ENCODE measurements around the gene RSPO3. TPM values are rescaled to one million over a fixed set of nuclear protein-coding genes. Genes with fewer than 3 reads are reported as not detected.
A peak's percentile ranks its signal among the peaks of the same experiment; 100 is the strongest.

The RSPO3 gene
- total RNA-seq, 1 donor from 2014 or later, result 2.6 TPM

GRCh38 chr6:127199470-127199869 is 81.0 kb downstream of the RSPO3 start:
- Histone ChIP-seq H3K27me3 (ENCODE audit: insufficient read depth, low read length) (no peaks in the 10 kb centered on the region), H3K9ac (ENCODE audit: low read length) (no peak overlapping the region), H3K4me2 (ENCODE audit: low read length) (no peak overlapping the region), H4K20me1 (ENCODE audit: insufficient read depth, low read length) (no peaks in the 10 kb centered on the region), H3K36me3 (ENCODE audit: insufficient read depth, low read length) (no peaks in the 10 kb centered on the region), H3K79me2 (ENCODE audit: insufficient read depth, low read length) (no peaks in the 10 kb centered on the region), H3K4me1 (ENCODE audit: insufficient read depth, low read length) (peaks cover 10% of the 10 kb centered on the region), H2AFZ (ENCODE audit: low read depth, low read length) (no peak overlapping the region), H3K9me3 (ENCODE audit: insufficient read depth, low read depth, low read length) (no peaks in the 10 kb centered on the region), H3K27ac (ENCODE audit: low read depth, low read length) (no peak overlapping the region), H3K4me3 (ENCODE audit: insufficient read depth, low read depth, low read length) (no peak overlapping the region)
- FAIRE-seq (no peak), DNase-seq (ENCODE audit: low read depth) (no peak)
- Mint-ChIP-seq H3K4me3 (ENCODE audit: unreplicated experiment) (no peak overlapping the region), H3K27ac (ENCODE audit: unreplicated experiment) (no peak overlapping the region), H3K36me3 (ENCODE audit: low read depth, unreplicated experiment) (no peaks in the 10 kb centered on the region), H3K27me3 (ENCODE audit: low read depth, unreplicated experiment) (no peaks in the 10 kb centered on the region), H3K9me3 (ENCODE audit: unreplicated experiment) (no peaks in the 10 kb centered on the region), H3K4me1 (ENCODE audit: low read depth, unreplicated experiment) (peaks cover 14% of the 10 kb centered on the region)
- TF ChIP-seq EZH2 (IDR thresholded peaks at IDR 0.05; ENCODE audit: insufficient read depth, low read length), result no peak
- TF ChIP-seq CTCF (IDR thresholded peaks at IDR 0.05; ENCODE audit: insufficient read depth, low read depth, low read length), result no peak

- FAIRE-seq (no peak), DNase-seq (ENCODE audit: low read depth) (no peak)
- Histone ChIP-seq H3K9ac (ENCODE audit: low read length) (no peak overlapping the region), H3K79me2 (ENCODE audit: insufficient read depth, low read length) (no peaks in the 10 kb centered on the region), H2AFZ (ENCODE audit: low read depth, low read length) (no peak overlapping the region), H3K4me3 (ENCODE audit: insufficient read depth, low read depth, low read length) (no peak overlapping the region), H3K4me2 (ENCODE audit: low read length) (no peak overlapping the region), H3K9me3 (ENCODE audit: insufficient read depth, low read depth, low read length) (no peaks in the 10 kb centered on the region), H3K27me3 (ENCODE audit: insufficient read depth, low read length) (no peaks in the 10 kb centered on the region), H3K27ac (ENCODE audit: low read depth, low read length) (no peak overlapping the region), H3K36me3 (ENCODE audit: insufficient read depth, low read length) (no peaks in the 10 kb centered on the region), H4K20me1 (ENCODE audit: insufficient read depth, low read length) (no peaks in the 10 kb centered on the region), H3K4me1 (ENCODE audit: insufficient read depth, low read length) (peaks cover 10% of the 10 kb centered on the region)
- no peaks in the 10 kb centered on the region for H3K27me3 Mint-ChIP-seq (ENCODE audit: low read depth, unreplicated experiment)
- H3K4me1 Mint-ChIP-seq (ENCODE audit: low read depth, unreplicated experiment), result peaks cover 14% of the 10 kb centered on the region
- TF ChIP-seq CTCF (IDR thresholded peaks at IDR 0.05; ENCODE audit: insufficient read depth, low read depth, low read length) (no peak), EZH2 (IDR thresholded peaks at IDR 0.05; ENCODE audit: insufficient read depth, low read length) (no peak)
- no peaks in the 10 kb centered on the region for H3K36me3 Mint-ChIP-seq (ENCODE audit: low read depth, unreplicated experiment)
- H3K4me3 Mint-ChIP-seq (ENCODE audit: unreplicated experiment), result no peak overlapping the region
- no peaks in the 10 kb centered on the region for H3K9me3 Mint-ChIP-seq (ENCODE audit: unreplicated experiment)
- H3K27ac Mint-ChIP-seq (ENCODE audit: unreplicated experiment), result peak overlapping the region; percentile 34
Observed at GRCh38 chr6:127200114-127200513, 81.6 kb downstream of the RSPO3 start.

DNA sequence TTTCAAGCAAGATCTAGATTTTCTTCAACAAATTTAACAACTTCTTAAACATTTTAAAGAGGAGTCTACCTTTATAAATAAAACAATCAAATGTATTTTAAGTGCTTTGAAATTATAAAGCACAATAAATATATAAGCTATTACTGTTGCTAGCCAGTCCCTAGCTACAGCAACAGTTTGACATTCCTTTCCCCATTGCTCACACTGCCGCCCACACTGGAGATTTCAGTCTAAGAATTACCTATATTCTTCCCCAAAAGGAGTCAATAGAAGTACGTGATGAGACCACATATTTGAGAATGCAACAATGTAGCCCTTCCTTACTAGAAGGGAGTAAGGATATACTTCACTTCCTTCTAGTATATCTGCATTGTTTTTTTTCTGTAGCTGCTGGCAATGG is 82.8 kb downstream of the RSPO3 start:
- Mint-ChIP-seq H3K9me3 (ENCODE audit: unreplicated experiment) (no peaks in the 10 kb centered on the region), H3K4me3 (ENCODE audit: unreplicated experiment) (no peak overlapping the region), H3K4me1 (ENCODE audit: low read depth, unreplicated experiment) (peaks cover 14% of the 10 kb centered on the region), H3K27me3 (ENCODE audit: low read depth, unreplicated experiment) (no peaks in the 10 kb centered on the region), H3K27ac (ENCODE audit: unreplicated experiment) (peak overlapping the region; percentile 94), H3K36me3 (ENCODE audit: low read depth, unreplicated experiment) (no peaks in the 10 kb centered on the region)
- peak overlapping the region; percentile 50 for H3K27ac ChIP-seq (ENCODE audit: low read depth, low read length)
- H2AFZ ChIP-seq (ENCODE audit: low read depth, low read length), result no peak overlapping the region
- no peaks in the 10 kb centered on the region for H3K79me2 ChIP-seq (ENCODE audit: insufficient read depth, low read length)
- FAIRE-seq (peak; percentile 54), DNase-seq (ENCODE audit: low read depth) (peak; percentile 79)
- no peak overlapping the region for H3K9ac ChIP-seq (ENCODE audit: low read length)
- H3K4me2 ChIP-seq (ENCODE audit: low read length), result peak overlapping the region; percentile 45
- H3K4me1 ChIP-seq (ENCODE audit: insufficient read depth, low read length), result peaks cover 10% of the 10 kb centered on the region
- no peaks in the 10 kb centered on the region for H3K9me3 ChIP-seq (ENCODE audit: insufficient read depth, low read depth, low read length)
- H3K36me3 ChIP-seq (ENCODE audit: insufficient read depth, low read length), result no peaks in the 10 kb centered on the region
- H3K4me3 ChIP-seq (ENCODE audit: insufficient read depth, low read depth, low read length), result no peak overlapping the region
- no peaks in the 10 kb centered on the region for H3K27me3 ChIP-seq (ENCODE audit: insufficient read depth, low read length)
- no peaks in the 10 kb centered on the region for H4K20me1 ChIP-seq (ENCODE audit: insufficient read depth, low read length)
- no peak for TF ChIP-seq CTCF (IDR thresholded peaks at IDR 0.05; ENCODE audit: insufficient read depth, low read depth, low read length)
- TF ChIP-seq EZH2 (IDR thresholded peaks at IDR 0.05; ENCODE audit: insufficient read depth, low read length), result no peak
